ENCODE data around the gene ZFYVE28. TPM values are rescaled to one million over a fixed set of nuclear protein-coding genes. Genes with fewer than 3 reads are reported as not detected.
A peak's percentile ranks its signal among the peaks of the same experiment; 100 is the strongest.

The ZFYVE28 gene
- total RNA-seq, 5 donors from 2014 or later (not counting 1 experiment from before 2014, with no cell fraction given): 33.4 to 56.2 (median 45.4) TPM

GRCh38 chr4:2246384-2247127 is 171.9 kb downstream of the ZFYVE28 start:
- peaks cover 18 to 23% (median 22%) of the 10 kb centered on the region in 3 donors for H3K4me1 Mint-ChIP-seq
- ATAC-seq (replicated peaks in 1 of 4) (no peak), DNase-seq (peak in 3 of 35 experiments; percentile 1 to 23 (median 12))
- Histone ChIP-seq H3K27ac (ENCODE audit: low read length) (no peak overlapping the region), H3K9me3 (no peaks in the 10 kb centered on the region), H3K36me3 (ENCODE audit: control insufficient read depth in 2 of 2, extremely low read depth in 1 of 2, insufficient read depth in 1 of 2, low read length in 1 of 2) (peaks cover 17 to 25% of the 10 kb centered on the region in 2 donors), H3K4me3 (ENCODE audit: control insufficient read depth in 1 of 2, extremely low read depth in 1 of 2, low read length in 1 of 2) (no peak overlapping the region), H3K4me1 (ENCODE audit: control insufficient read depth in 1 of 2, extremely low read depth in 1 of 2, insufficient read depth in 2 of 2, low read length in 2 of 2) (peaks cover 0 to 9% of the 10 kb centered on the region in 2 experiments), H3K27me3 (replicated peaks in 1 of 2; ENCODE audit: control insufficient read depth in 2 of 2, extremely low read depth in 1 of 2, insufficient read depth in 2 of 2, low read length in 1 of 2) (no peaks in the 10 kb centered on the region)
- CTCF ChIA-PET: interaction anchor here in 1 of 2 donors (0.6 kb wide), 1 partner anchor 158 kb away, joined by 3 read pairs; no protein-coding TSS in a partner anchor
- H3K27ac Mint-ChIP-seq: no peak overlapping the region
- no peaks in the 10 kb centered on the region for H3K27me3 Mint-ChIP-seq
- no peaks in the 10 kb centered on the region for H3K36me3 Mint-ChIP-seq
- POLR2A ChIA-PET: no interaction called here
- H3K4me3 Mint-ChIP-seq: no peak overlapping the region
- 92% methylated on average over 19 of the region's 19 CpGs for WGBS (ENCODE audit: insufficient coverage)
- no peaks in the 10 kb centered on the region for H3K9me3 Mint-ChIP-seq

GRCh38 chr4:2245787-2246275 is 172.6 kb downstream of the ZFYVE28 start:
- DNase-seq: peak in 1 of 35 experiments; percentile 7
- WGBS (ENCODE audit: insufficient coverage): 93% methylated on average over 7 of the region's 7 CpGs
- H3K4me3 ChIP-seq (ENCODE audit: control insufficient read depth in 1 of 2, extremely low read depth in 1 of 2, low read length in 1 of 2): no peak overlapping the region
- no peaks in the 10 kb centered on the region for H3K27me3 ChIP-seq (replicated peaks in 1 of 2; ENCODE audit: control insufficient read depth in 2 of 2, extremely low read depth in 1 of 2, insufficient read depth in 2 of 2, low read length in 1 of 2)
- Mint-ChIP-seq H3K9me3 (no peaks in the 10 kb centered on the region), H3K27ac (peak overlapping the region; percentile 44 to 76), H3K27me3 (no peaks in the 10 kb centered on the region), H3K36me3 (no peaks in the 10 kb centered on the region), H3K4me1 (peaks cover 20 to 28% (median 27%) of the 10 kb centered on the region in 3 donors), H3K4me3 (no peak overlapping the region)
- H3K9me3 ChIP-seq: no peaks in the 10 kb centered on the region
- ChIA-PET POLR2A (no interaction called here), CTCF (no interaction called here)
- H3K4me1 ChIP-seq (ENCODE audit: control insufficient read depth in 1 of 2, extremely low read depth in 1 of 2, insufficient read depth in 2 of 2, low read length in 2 of 2): peaks cover 1 to 9% of the 10 kb centered on the region in 2 experiments
- ATAC-seq (replicated peaks in 1 of 4): no peak
- H3K27ac ChIP-seq (ENCODE audit: low read length): no peak overlapping the region
- H3K36me3 ChIP-seq (ENCODE audit: control insufficient read depth in 2 of 2, extremely low read depth in 1 of 2, insufficient read depth in 1 of 2, low read length in 1 of 2): peaks cover 16 to 17% of the 10 kb centered on the region in 2 donors

- 96% methylated on average over 4 of the region's 7 CpGs for WGBS (ENCODE audit: insufficient coverage)
- Histone ChIP-seq H3K4me1 (ENCODE audit: control insufficient read depth in 1 of 2, extremely low read depth in 1 of 2, insufficient read depth in 2 of 2, low read length in 2 of 2) (peaks cover 7 to 9% of the 10 kb centered on the region in 2 experiments), H3K27ac (ENCODE audit: low read length) (no peak overlapping the region), H3K9me3 (no peaks in the 10 kb centered on the region), H3K36me3 (ENCODE audit: control insufficient read depth in 2 of 2, extremely low read depth in 1 of 2, insufficient read depth in 1 of 2, low read length in 1 of 2) (peaks cover 15% of the 10 kb centered on the region in 2 donors), H3K27me3 (replicated peaks in 1 of 2; ENCODE audit: control insufficient read depth in 2 of 2, extremely low read depth in 1 of 2, insufficient read depth in 2 of 2, low read length in 1 of 2) (no peaks in the 10 kb centered on the region), H3K4me3 (ENCODE audit: control insufficient read depth in 1 of 2, extremely low read depth in 1 of 2, low read length in 1 of 2) (no peak overlapping the region)
- Mint-ChIP-seq H3K27me3 (no peaks in the 10 kb centered on the region), H3K4me3 (no peak overlapping the region), H3K4me1 (peaks cover 26 to 34% (median 33%) of the 10 kb centered on the region in 3 donors), H3K27ac (peak overlapping the region; percentile 44 to 76), H3K36me3 (peaks cover 1% of the 10 kb centered on the region), H3K9me3 (no peaks in the 10 kb centered on the region)
- CTCF ChIA-PET: interaction anchor here in 1 of 2 donors (0.9 kb wide), 1 partner anchor 17 kb away, joined by 4 read pairs; the partner anchor contains the start of gene MXD4
- ATAC-seq (replicated peaks in 1 of 4) (no peak), DNase-seq (peak in 1 of 35 experiments; percentile 12)
- POLR2A ChIA-PET: no interaction called here
Observed at GRCh38 chr4:2245057-2245786, 173.2 kb downstream of the ZFYVE28 start.

- CTCF ChIA-PET: no interaction called here
- Mint-ChIP-seq H3K4me3 (no peak overlapping the region), H3K27ac (peak overlapping the region; percentile 72 to 77), H3K4me1 (peaks cover 39 to 47% (median 44%) of the 10 kb centered on the region in 3 donors), H3K9me3 (no peaks in the 10 kb centered on the region), H3K36me3 (peaks cover 11% of the 10 kb centered on the region), H3K27me3 (no peaks in the 10 kb centered on the region)
- H3K27me3 ChIP-seq (replicated peaks in 1 of 2; ENCODE audit: control insufficient read depth in 2 of 2, extremely low read depth in 1 of 2, insufficient read depth in 2 of 2, low read length in 1 of 2): no peaks in the 10 kb centered on the region
- POLR2A ChIA-PET: no interaction called here
- WGBS (ENCODE audit: insufficient coverage): 64% methylated on average over 4 of the region's 5 CpGs
- ATAC-seq (replicated peaks in 1 of 4) (no peak), DNase-seq (peak in 3 of 35 experiments; percentile 9 to 38 (median 12))
- H3K4me3 ChIP-seq (ENCODE audit: control insufficient read depth in 1 of 2, extremely low read depth in 1 of 2, low read length in 1 of 2): no peak overlapping the region
- H3K4me1 ChIP-seq (ENCODE audit: control insufficient read depth in 1 of 2, extremely low read depth in 1 of 2, insufficient read depth in 2 of 2, low read length in 2 of 2): peaks cover 12 to 18% of the 10 kb centered on the region in 2 experiments
- peak overlapping the region; percentile 32 for H3K27ac ChIP-seq (ENCODE audit: low read length)
- H3K36me3 ChIP-seq (ENCODE audit: control insufficient read depth in 2 of 2, extremely low read depth in 1 of 2, insufficient read depth in 1 of 2, low read length in 1 of 2): peaks cover 3 to 5% of the 10 kb centered on the region in 2 donors
- no peaks in the 10 kb centered on the region for H3K9me3 ChIP-seq
Observed at GRCh38 chr4:2243681-2244380, 174.6 kb downstream of the ZFYVE28 start.

GRCh38 chr4:2241410-2242353 is 176.8 kb downstream of the ZFYVE28 start, which contains the start of the genes HAUS3 and POLN:
TSS of gene HAUS3 (minus strand) at chr4:2242121. CDS start at chr4:2240946, 1,175 bp downstream.
TSS of gene POLN (minus strand) at chr4:2242121. CDS start at chr4:2229231, 12,890 bp downstream.
- peak within 1 kb of the TSS; percentile 83 to 85 for H3K27ac Mint-ChIP-seq
- ChIA-PET CTCF (interaction anchor here (0.6 to 1.9 kb wide), 10 partner anchors 18 to 177 kb away, joined by 3 to 8 read pairs (median 4); partner anchors contain the start of genes CFAP99 (in 1 of the 2) and MXD4 (in 1 of the 2)), POLR2A (interaction anchor here (0.6 to 2.0 kb wide), 9 partner anchors 11 to 570 kb away, joined by 3 to 14 read pairs (median 3); partner anchors contain the start of gene MXD4 (in 1 of the 2))
- no peaks in the 10 kb centered on the region for H3K9me3 ChIP-seq
- H3K27me3 Mint-ChIP-seq: no peaks in the 10 kb centered on the region
- H3K4me1 Mint-ChIP-seq: peaks cover 57 to 66% (median 63%) of the 10 kb centered on the region in 3 donors
- H3K27ac ChIP-seq (ENCODE audit: low read length): peak within 1 kb of the TSS; percentile 77
- ATAC-seq (replicated peaks in 1 of 4) (peak; percentile 88 to 97 (median 94)), DNase-seq (peak; percentile 95 to 100 (median 98))
- no peaks in the 10 kb centered on the region for H3K9me3 Mint-ChIP-seq
- H3K4me1 ChIP-seq (ENCODE audit: control insufficient read depth in 1 of 2, extremely low read depth in 1 of 2, insufficient read depth in 2 of 2, low read length in 2 of 2): peaks cover 19 to 27% of the 10 kb centered on the region in 2 experiments
- H3K4me3 Mint-ChIP-seq: peak within 1 kb of the TSS; percentile 87 to 93 (median 92)
- H3K36me3 Mint-ChIP-seq: peaks cover 25% of the 10 kb centered on the region
- peaks cover 0 to 10% of the 10 kb centered on the region in 2 donors for H3K36me3 ChIP-seq (ENCODE audit: control insufficient read depth in 2 of 2, extremely low read depth in 1 of 2, insufficient read depth in 1 of 2, low read length in 1 of 2)
- under 1% methylated on average over 83 of the region's 88 CpGs for WGBS (ENCODE audit: insufficient coverage)
- peak within 1 kb of the TSS; percentile 89 to 95 for H3K4me3 ChIP-seq (ENCODE audit: control insufficient read depth in 1 of 2, extremely low read depth in 1 of 2, low read length in 1 of 2)
- H3K27me3 ChIP-seq (replicated peaks in 1 of 2; ENCODE audit: control insufficient read depth in 2 of 2, extremely low read depth in 1 of 2, insufficient read depth in 2 of 2, low read length in 1 of 2): no peaks in the 10 kb centered on the region
